ES-I3 (cell line): ENCODE results near the gene PHLPP1.

ENCODE experiments used
- H3K36me3 ChIP-seq: 2 replicates; pipeline ENCODE4 v1.6.1; 2013; ENCODE audit warnings: mild to moderate bottlenecking, low read length, control low read depth, moderate library complexity; ENCODE audit not compliant: insufficient read depth
- H3K4me1 ChIP-seq: 2 replicates; pipeline ENCODE4 v1.6.1; 2013; ENCODE audit warnings: mild to moderate bottlenecking, control low read depth, low read length; ENCODE audit not compliant: insufficient read depth
- H3K9ac ChIP-seq: 2 replicates; pipeline ENCODE4 v1.6.1; 2013; ENCODE audit warnings: low read depth, mild to moderate bottlenecking, low read length, moderate library complexity
- H3K9me3 ChIP-seq: 2 replicates; pipeline ENCODE4 v1.6.1; 2013; ENCODE audit warnings: mild to moderate bottlenecking, low read length, moderate library complexity; ENCODE audit not compliant: control insufficient read depth, insufficient read depth

Gene PHLPP1

GRCh38 chr18:62863579-62864001 lies 148.2 kb downstream of the PHLPP1 start:
- H3K36me3 ChIP-seq: no peaks in the 10 kb centered on the region
- no peaks in the 10 kb centered on the region for H3K4me1 ChIP-seq
- H3K9me3 ChIP-seq: no peaks in the 10 kb centered on the region
- H3K9ac ChIP-seq: no peak overlapping the region

- H3K9me3 ChIP-seq: no peaks in the 10 kb centered on the region
- no peaks in the 10 kb centered on the region for H3K4me1 ChIP-seq
- H3K9ac ChIP-seq: no peak overlapping the region
- H3K36me3 ChIP-seq: no peaks in the 10 kb centered on the region
These were observed 150.2 kb downstream of the PHLPP1 start for GRCh38 chr18:62865498-62865897.

GRCh38 chr18:62867534-62867933 lies 152.2 kb downstream of the PHLPP1 start:
- H3K36me3 ChIP-seq: no peaks in the 10 kb centered on the region
- no peaks in the 10 kb centered on the region for H3K9me3 ChIP-seq
- H3K9ac ChIP-seq: no peak overlapping the region
- no peaks in the 10 kb centered on the region for H3K4me1 ChIP-seq

- Histone ChIP-seq H3K4me1 (no peaks in the 10 kb centered on the region), H3K9me3 (no peaks in the 10 kb centered on the region), H3K36me3 (no peaks in the 10 kb centered on the region), H3K9ac (no peak overlapping the region)
These were observed 153.3 kb downstream of the PHLPP1 start for GRCh38 chr18:62868645-62869044.

DNA sequence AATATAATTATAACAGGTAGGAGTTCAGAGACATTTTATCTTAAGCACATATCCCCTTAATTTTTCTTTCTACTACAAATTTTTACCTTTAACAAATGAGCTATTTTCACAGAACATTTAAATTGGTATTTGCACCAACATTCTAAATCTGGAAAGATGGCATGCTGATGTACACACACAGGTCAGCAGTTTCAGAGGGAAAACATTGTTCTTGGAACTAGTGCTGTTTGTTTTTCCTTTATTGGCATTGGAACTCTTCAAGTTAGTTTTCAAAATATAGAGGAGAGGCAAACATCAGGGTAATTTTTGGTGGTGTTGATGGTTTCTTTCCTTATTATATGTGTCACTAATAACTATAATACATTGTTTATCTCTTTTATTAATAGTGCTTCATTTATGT lies 155.3 kb downstream of the PHLPP1 start:
- H3K9ac ChIP-seq: no peak overlapping the region
- no peaks in the 10 kb centered on the region for H3K4me1 ChIP-seq
- H3K36me3 ChIP-seq: no peaks in the 10 kb centered on the region
- no peaks in the 10 kb centered on the region for H3K9me3 ChIP-seq

- Histone ChIP-seq H3K36me3 (no peaks in the 10 kb centered on the region), H3K9ac (no peak overlapping the region), H3K4me1 (peaks cover 35% of the 10 kb centered on the region), H3K9me3 (no peaks in the 10 kb centered on the region)
These were observed 160.0 kb downstream of the PHLPP1 start for GRCh38 chr18:62875323-62875722.

DNA sequence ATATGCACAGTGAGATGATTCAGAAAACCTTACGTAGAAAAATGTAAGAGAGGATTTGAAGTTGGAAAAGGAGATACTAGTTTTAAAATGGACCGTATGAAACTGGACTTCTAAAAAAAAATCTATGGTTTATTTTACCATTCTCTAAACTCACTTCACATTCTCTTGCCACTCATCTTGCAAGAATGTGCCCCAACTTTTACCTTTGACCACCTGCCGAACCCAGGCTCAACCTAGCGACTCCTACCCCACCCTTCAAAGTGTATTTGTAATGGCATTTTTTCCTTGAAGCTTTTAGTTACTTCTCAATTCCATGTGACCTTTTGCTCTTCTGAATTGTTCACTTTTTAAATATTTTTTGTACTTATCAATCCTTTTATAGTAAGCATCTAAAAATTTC lies 160.8 kb downstream of the PHLPP1 start:
- H3K9ac ChIP-seq: no peak overlapping the region
- H3K9me3 ChIP-seq: no peaks in the 10 kb centered on the region
- H3K4me1 ChIP-seq: peaks cover 39% of the 10 kb centered on the region
- no peaks in the 10 kb centered on the region for H3K36me3 ChIP-seq

GRCh38 chr18:62876828-62877227 lies 161.5 kb downstream of the PHLPP1 start:
- Histone ChIP-seq H3K36me3 (no peaks in the 10 kb centered on the region), H3K9me3 (no peaks in the 10 kb centered on the region), H3K4me1 (peaks cover 45% of the 10 kb centered on the region), H3K9ac (peak overlapping the region; percentile 13; the same call in 1 of the 2 replicates)

DNA sequence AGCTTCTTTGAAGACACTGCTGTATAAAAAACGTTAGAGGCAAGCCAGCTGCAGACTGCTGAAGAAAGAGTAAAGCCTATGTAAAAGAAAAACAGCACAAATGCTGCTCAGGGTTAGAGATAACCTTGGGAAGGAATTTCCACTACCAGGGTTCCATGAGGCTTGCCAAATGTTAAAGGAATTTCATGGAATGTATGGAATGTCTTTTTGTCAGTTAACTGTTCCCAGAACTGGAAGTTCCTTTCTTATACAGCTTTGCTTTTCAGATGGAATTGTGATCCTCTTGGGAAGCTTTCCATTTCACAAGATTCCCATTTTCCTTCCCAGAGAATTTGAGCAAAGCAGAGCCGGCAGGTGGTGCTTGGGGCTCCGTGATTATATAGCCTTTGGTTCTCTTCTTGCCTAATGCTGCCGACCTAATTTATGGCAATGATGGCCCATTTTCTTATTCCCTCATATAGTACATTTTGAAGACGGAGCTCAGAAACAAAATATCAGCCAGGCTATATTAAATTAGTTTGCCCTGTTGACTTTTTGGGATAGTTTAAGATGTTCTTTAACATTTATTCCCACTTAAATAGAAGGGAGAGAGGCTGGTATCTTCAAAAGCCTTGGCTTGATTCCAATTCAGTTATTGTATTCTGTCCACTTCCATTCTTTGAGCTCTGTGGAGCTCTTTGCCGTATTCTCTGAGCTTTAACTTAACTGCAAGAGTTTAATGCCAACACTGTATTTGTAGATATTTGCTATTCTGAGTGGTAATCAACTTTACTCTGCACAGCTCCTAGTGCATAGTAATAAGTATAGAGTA lies 162.3 kb downstream of the PHLPP1 start:
- Histone ChIP-seq H3K36me3 (no peaks in the 10 kb centered on the region), H3K9me3 (no peaks in the 10 kb centered on the region), H3K9ac (no peak overlapping the region), H3K4me1 (peaks cover 48% of the 10 kb centered on the region)

DNA sequence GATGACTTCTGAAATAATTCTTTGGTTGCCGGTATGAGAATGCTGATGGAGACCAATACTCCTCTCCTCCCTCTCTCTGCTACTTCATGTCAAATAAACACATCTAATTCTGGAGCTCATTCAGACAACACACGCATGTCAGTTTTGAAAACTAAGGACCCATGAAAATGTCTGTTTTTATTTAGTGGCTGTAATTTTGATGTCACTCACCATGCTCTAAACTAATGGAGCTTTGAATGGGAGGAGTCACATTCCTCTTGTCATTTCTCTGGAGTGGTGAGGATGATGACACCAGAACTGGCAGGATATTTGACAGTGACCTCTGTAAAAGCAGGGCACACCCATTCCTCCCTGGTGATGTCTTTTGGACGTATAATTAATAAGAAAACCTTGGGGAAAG lies 163.0 kb downstream of the PHLPP1 start:
- Histone ChIP-seq H3K9ac (no peak overlapping the region), H3K36me3 (no peaks in the 10 kb centered on the region), H3K4me1 (peaks cover 48% of the 10 kb centered on the region), H3K9me3 (no peaks in the 10 kb centered on the region)

DNA sequence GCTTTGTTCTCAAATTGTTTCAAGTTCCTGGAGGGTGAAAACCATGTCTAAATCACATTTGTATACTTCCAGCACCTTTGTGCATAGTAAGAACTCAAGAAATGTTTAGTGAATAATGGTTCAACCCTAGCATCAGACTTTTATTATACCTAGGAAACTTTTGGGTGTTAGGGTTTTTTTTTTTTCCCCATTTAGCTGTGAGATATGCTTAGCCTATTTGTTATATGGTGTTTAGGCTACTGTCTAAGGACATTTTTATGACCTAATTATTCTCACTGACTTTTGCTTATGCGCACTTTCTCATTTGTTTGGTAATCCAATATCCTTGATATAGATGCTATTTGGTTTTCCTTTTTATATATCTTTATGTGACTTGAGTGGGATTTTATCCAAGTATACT lies 164.7 kb downstream of the PHLPP1 start:
- Histone ChIP-seq H3K9me3 (no peaks in the 10 kb centered on the region), H3K36me3 (no peaks in the 10 kb centered on the region), H3K4me1 (peaks cover 58% of the 10 kb centered on the region), H3K9ac (no peak overlapping the region)

DNA sequence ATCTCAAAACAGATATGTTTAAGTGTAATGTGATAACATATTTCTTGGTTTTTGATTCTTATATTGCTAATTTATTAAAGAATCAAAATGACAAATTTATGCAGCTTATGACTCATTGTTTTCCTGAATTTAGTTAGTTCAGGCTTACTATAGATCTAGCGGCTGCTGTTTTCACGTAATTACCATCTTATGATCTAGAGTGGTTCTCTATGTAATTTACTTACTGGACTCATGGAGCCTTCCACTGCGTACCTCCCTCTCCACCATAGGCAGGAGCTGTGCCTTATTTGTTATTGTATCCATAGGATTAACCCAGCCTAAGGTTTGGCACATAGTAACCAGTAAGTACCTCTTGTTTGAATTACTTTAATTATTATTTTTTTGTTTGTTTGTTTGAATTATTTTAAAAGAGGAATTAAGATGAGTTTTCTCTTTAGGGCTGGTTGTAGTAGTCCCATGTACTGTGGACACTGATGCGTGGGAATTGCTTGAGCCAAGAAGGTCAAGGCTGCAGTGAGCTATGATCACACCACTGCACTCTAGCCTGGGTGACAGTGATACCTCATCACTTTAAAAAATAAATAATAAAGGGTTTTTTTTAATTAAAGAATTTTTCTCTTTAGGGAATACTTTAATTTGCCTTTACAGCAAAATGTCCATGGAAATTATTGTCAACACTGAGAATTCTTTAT lies 165.5 kb downstream of the PHLPP1 start:
- no peak overlapping the region for H3K9ac ChIP-seq
- H3K9me3 ChIP-seq: no peaks in the 10 kb centered on the region
- H3K4me1 ChIP-seq: peaks cover 58% of the 10 kb centered on the region
- no peaks in the 10 kb centered on the region for H3K36me3 ChIP-seq

DNA sequence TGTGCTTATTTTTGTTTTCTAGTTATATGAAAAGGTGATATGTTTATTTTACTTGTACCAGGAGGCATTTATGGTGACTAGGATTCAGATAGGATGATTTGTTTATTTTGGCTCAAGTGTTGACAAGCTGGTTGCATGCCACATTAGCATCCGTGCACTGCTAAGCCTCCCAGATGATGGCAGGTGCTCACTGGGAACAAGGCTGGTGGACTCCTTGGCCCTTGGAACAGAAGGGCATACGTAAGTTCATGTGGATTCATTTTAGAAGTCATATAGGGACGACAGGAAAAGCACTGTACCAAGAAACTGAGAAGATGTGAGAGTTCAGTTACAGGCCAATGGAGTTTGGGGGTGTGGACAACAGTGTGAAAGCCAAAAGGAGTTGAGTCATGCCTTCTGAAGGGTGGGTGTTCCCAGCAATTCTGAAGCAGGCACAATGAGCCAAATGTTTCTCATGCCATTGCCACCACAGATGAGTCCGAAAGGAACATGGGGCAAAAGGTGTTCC lies 166.2 kb downstream of the PHLPP1 start:
- no peaks in the 10 kb centered on the region for H3K9me3 ChIP-seq
- peaks cover 56% of the 10 kb centered on the region for H3K4me1 ChIP-seq
- no peaks in the 10 kb centered on the region for H3K36me3 ChIP-seq
- H3K9ac ChIP-seq: no peak overlapping the region

- no peaks in the 10 kb centered on the region for H3K36me3 ChIP-seq
- peaks cover 33% of the 10 kb centered on the region for H3K4me1 ChIP-seq
- no peaks in the 10 kb centered on the region for H3K9me3 ChIP-seq
- no peak overlapping the region for H3K9ac ChIP-seq
These were observed 168.8 kb downstream of the PHLPP1 start for GRCh38 chr18:62883937-62884735.
